Ovary (tissue), 3 donors: ENCODE data around the gene UTP18.

Experiments
- EP300 ChIP-seq: sonication (generic); formaldehyde crosslinking; IDR thresholded peaks from one replicate; pipeline ENCODE4 v1.6.1; 2017; ENCODE audit warnings: antibody characterized with exemption
- POLR2A ChIP-seq: fragments of 450-650 bp; IDR thresholded peaks from one replicate; pipeline ENCODE4 v1.6.1; 2017; ENCODE audit warnings: antibody characterized with exemption, mild to moderate bottlenecking, moderate library complexity
- TF ChIP-seq, protein P1 (sequence below), 3 donors: fragments of 450-650 bp in 2 of 3; fragments of 200-600 bp in 1 of 3; IDR thresholded peaks; one replicate each; pipeline versions ENCODE4 v1.5.1 to v1.8.0; 2016 to 2022; ENCODE audit warnings: antibody characterized with exemption in 3 of 3, mild to moderate bottlenecking in 1 of 3
- donor health status: DM: no; HTN: no; CAD: no.

GRCh38 chr17:51244041-51244440 is 16.3 kb upstream of the UTP18 start:
- TF ChIP-seq, protein P1, sequence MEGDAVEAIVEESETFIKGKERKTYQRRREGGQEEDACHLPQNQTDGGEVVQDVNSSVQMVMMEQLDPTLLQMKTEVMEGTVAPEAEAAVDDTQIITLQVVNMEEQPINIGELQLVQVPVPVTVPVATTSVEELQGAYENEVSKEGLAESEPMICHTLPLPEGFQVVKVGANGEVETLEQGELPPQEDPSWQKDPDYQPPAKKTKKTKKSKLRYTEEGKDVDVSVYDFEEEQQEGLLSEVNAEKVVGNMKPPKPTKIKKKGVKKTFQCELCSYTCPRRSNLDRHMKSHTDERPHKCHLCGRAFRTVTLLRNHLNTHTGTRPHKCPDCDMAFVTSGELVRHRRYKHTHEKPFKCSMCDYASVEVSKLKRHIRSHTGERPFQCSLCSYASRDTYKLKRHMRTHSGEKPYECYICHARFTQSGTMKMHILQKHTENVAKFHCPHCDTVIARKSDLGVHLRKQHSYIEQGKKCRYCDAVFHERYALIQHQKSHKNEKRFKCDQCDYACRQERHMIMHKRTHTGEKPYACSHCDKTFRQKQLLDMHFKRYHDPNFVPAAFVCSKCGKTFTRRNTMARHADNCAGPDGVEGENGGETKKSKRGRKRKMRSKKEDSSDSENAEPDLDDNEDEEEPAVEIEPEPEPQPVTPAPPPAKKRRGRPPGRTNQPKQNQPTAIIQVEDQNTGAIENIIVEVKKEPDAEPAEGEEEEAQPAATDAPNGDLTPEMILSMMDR (IDR thresholded peaks at IDR 0.05): no peak
- TF ChIP-seq POLR2A (no peak), EP300 (no peak)
